AG04450 (cell line): Measurements from ENCODE around the gene CHRNA5. TPM values are rescaled to one million over a fixed set of nuclear protein-coding genes. Genes with fewer than 3 reads are reported as not detected.

Experiments
- CTCF ChIA-PET: fragments of 300-600, 350-600 bp; formaldehyde crosslinking; extraction: SDS; loops from one replicate; lab custom pipeline; 2022; ENCODE audit warnings: antibody characterized with exemption, inconsistent platforms; lab: Charles Lee
- POLR2A ChIA-PET: fragments of 350-600 bp; formaldehyde crosslinking; extraction: SDS; loops from one replicate; lab custom pipeline; 2021; ENCODE audit warnings: antibody characterized with exemption, inconsistent platforms; lab: Yijun Ruan, JAX
- DNase-seq: peaks from one replicate; pipeline ENCODE4 v3.0.0-alpha.2; 2011; ENCODE audit warnings: low read depth, low spot score
- H3K27ac ChIP-seq: one replicate; pipeline ENCODE4 v1.5.1; 2012; ENCODE audit warnings: low read depth, low read length, control low read depth
- H3K27me3 ChIP-seq: one replicate; pipeline ENCODE4 v1.6.0; 2012; ENCODE audit warnings: low read length; ENCODE audit not compliant: control insufficient read depth, insufficient read depth
- H3K4me3 ChIP-seq: 2 replicates; pipeline ENCODE4 v1.5.1; 2011; ENCODE audit warnings: mild to moderate bottlenecking, low read depth, low read length, control low read depth
- H3K9me3 ChIP-seq: 2 replicates; pipeline ENCODE4 v1.5.1; 2012; ENCODE audit warnings: low read length; ENCODE audit not compliant: control insufficient read depth, insufficient read depth
- polyA plus RNA-seq: library from polyadenylated mRNA; depleted of rRNA; stranded (reverse); fragments of >200 nt; gene quantifications from 2 replicates; pipeline ENCODE4 v1.2.3, GENCODE V29; 2011; rRNA removed
- small RNA-seq: library from RNA; depleted of rRNA; stranded (forward); fragments of <200 nt; gene quantifications from one replicate; pipeline ENCODE3, GENCODE V24; 2012; ENCODE audit warnings: low read depth; ENCODE audit not compliant: insufficient read length
- TF ChIP-seq, protein P1 (sequence below): IDR thresholded peaks from 2 replicates; pipeline ENCODE4 v1.5.1; 2011; ENCODE audit warnings: low read depth, low read length, control low read depth, inconsistent platforms

CHRNA5 gene
- polyA plus RNA-seq, 1 experiment, result 5.2 TPM

DNA sequence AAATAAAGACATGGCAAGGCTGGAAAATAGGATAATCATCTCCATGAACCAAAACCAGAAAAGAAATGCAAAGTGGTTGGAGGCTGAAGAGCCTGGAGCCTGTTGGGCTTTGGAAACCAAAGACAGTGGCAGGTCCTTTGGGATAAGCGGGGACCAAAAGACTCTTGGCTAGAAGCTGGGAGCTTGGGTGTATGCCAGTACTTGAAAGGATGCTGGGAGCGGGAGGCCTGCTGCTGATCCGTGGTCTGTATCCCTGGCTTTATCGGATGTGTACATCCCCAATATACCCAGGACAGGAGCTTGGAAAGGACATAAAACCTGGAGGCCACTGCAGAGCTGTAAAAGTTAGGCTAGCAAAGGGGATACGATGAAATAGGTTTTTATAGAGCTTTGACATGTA, 77.0 kb downstream of the CHRNA5 start:
- Histone ChIP-seq H3K27me3 (peaks cover 29% of the 10 kb centered on the region), H3K4me3 (no peak overlapping the region), H3K9me3 (no peaks in the 10 kb centered on the region; the same call in 1 of the 2 replicates), H3K27ac (no peak overlapping the region)
- no peak for DNase-seq
- TF ChIP-seq, protein P1, sequence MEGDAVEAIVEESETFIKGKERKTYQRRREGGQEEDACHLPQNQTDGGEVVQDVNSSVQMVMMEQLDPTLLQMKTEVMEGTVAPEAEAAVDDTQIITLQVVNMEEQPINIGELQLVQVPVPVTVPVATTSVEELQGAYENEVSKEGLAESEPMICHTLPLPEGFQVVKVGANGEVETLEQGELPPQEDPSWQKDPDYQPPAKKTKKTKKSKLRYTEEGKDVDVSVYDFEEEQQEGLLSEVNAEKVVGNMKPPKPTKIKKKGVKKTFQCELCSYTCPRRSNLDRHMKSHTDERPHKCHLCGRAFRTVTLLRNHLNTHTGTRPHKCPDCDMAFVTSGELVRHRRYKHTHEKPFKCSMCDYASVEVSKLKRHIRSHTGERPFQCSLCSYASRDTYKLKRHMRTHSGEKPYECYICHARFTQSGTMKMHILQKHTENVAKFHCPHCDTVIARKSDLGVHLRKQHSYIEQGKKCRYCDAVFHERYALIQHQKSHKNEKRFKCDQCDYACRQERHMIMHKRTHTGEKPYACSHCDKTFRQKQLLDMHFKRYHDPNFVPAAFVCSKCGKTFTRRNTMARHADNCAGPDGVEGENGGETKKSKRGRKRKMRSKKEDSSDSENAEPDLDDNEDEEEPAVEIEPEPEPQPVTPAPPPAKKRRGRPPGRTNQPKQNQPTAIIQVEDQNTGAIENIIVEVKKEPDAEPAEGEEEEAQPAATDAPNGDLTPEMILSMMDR, result no peak
- POLR2A ChIA-PET, result no interaction called here
- CTCF ChIA-PET, result no interaction called here

Small RNA genes within 50 kb of the gene (small RNA-seq; reads per million reads assigned to genes)
- gene AC067863.2, result not detected

Other genes with a start within 250 kb of the CHRNA5 start
- not detected in 2 replicates for gene CRABP1, start 225.2 kb upstream of the CHRNA5 start, polyA plus RNA-seq
- gene IREB2, start 127.3 kb upstream of the CHRNA5 start, polyA plus RNA-seq, result 21.5 and 30.4 TPM in 2 replicates
- gene HYKK, start 57.9 kb upstream of the CHRNA5 start, polyA plus RNA-seq, result 3.6 and 4.1 TPM in 2 replicates
- 270 and 395 TPM in 2 replicates for gene PSMA4, start 25.1 kb upstream of the CHRNA5 start, polyA plus RNA-seq
- gene CHRNA3, start 55.5 kb downstream of the CHRNA5 start, polyA plus RNA-seq, result not detected in 2 replicates
- gene CHRNB4, start 75.7 kb downstream of the CHRNA5 start, polyA plus RNA-seq, result not detected in 2 replicates
- gene ADAMTS7, start 245.9 kb downstream of the CHRNA5 start, polyA plus RNA-seq, result 5.0 and 6.4 TPM in 2 replicates